Testis (tissue), 5 donors: Measurements from ENCODE around the gene LRRTM1. TPM values are rescaled to one million over a fixed set of nuclear protein-coding genes. Genes with fewer than 3 reads are reported as not detected.

Experiments
- DNase-seq: peaks from one replicate; pipeline ENCODE4 v3.0.0-alpha.2; 2019
- H3K27ac ChIP-seq, 2 donors: fragments of 200-600 bp; sonication (generic); one replicate each; pipeline ENCODE4 v1.5.1; 2019
- H3K27me3 ChIP-seq: fragments of 200-600 bp; sonication (generic); one replicate; pipeline ENCODE4 v1.5.1; 2019
- H3K36me3 ChIP-seq: fragments of 200-600 bp; sonication (generic); one replicate; pipeline ENCODE4 v1.5.1; 2017; ENCODE audit warnings: low read depth; ENCODE audit errors: missing control alignments
- H3K4me1 ChIP-seq: fragments of 200-600 bp; sonication (generic); one replicate; pipeline ENCODE4 v1.5.1; 2019
- H3K4me3 ChIP-seq, 2 donors: fragments of 200-600 bp; sonication (generic); one replicate each; pipeline ENCODE4 v1.5.1; 2017 to 2019
- H3K9me3 ChIP-seq: fragments of 200-600 bp; sonication (generic); one replicate; pipeline ENCODE4 v1.5.1; 2017
- CTCF ChIP-seq, 3 experiments: fragments of 450-650 bp in 2 of 3; fragments of 200-600 bp in 1 of 3; sonication (generic) in 1 of 3; IDR thresholded peaks; one replicate each; pipeline ENCODE4 v1.5.1; 2016 to 2019; ENCODE audit warnings: antibody characterized with exemption in 3 of 3, mild to moderate bottlenecking in 2 of 3, moderate library complexity in 1 of 3
- POLR2A ChIP-seq: fragments of 450-650 bp; IDR thresholded peaks from one replicate; pipeline ENCODE4 v1.6.1; 2017; ENCODE audit warnings: antibody characterized with exemption, mild to moderate bottlenecking, moderate library complexity
- WGBS, 2 donors: methylation state at CpG; one replicate each; pipeline ENCODE4 v1.1.5; 2018; 5-methylcytosine and 5-hydroxymethylcytosine counted together
- intact Hi-C: fragments of 100-400 bp; cut with DNase I; formaldehyde crosslinking; loops from one replicate; pipeline ENCODE4 v1.15.1; 2023; ENCODE audit warnings: low total_unique reads
- long read RNA-seq, 2 donors: transcript quantifications; one replicate each; lab custom pipeline, GENCODE V29; 2026
- polyA plus RNA-seq: library from polyadenylated mRNA; stranded (reverse); fragments of 350-450 nt; fragmentation: Illumina TruSeq; extraction: RNeasy Lipid Tissue Mini Kit (QIAGEN cat#74804); gene quantifications from one replicate; pipeline ENCODE4 v1.2.3, GENCODE V29; 2014; ENCODE audit warnings: low read depth, low replicate concordance; ENCODE audit not compliant: insufficient read depth
- total RNA-seq, 2 donors: library from RNA; depleted of rRNA; stranded (reverse); fragments of >200 nt; gene quantifications; one replicate each; pipeline ENCODE4 v1.2.3, GENCODE V29; 2016

Gene LRRTM1
- 1 to 10 TPM in 1 of 2 donors, under 1 TPM in 1; 0.68 to 1.2 TPM for total RNA-seq
- 1.1 TPM for polyA plus RNA-seq
- long read RNA-seq, donor 1, partial matches to known transcripts, result 0 of 1 reads
- long read RNA-seq, donor 1, other reads (novel, unspliced or antisense), result 0 of 1 reads
- long read RNA-seq, donor 2, partial matches to known transcripts, result 0 of 1 reads
- long read RNA-seq, donor 2, other reads (novel, unspliced or antisense), result 0 of 1 reads

- DNase-seq, result peak; percentile 31
- no peaks in the 10 kb centered on the region for H3K27me3 ChIP-seq
- TF ChIP-seq CTCF (IDR thresholded peaks at IDR 0.05) (no peak), POLR2A (no peak)
- peaks cover 3% of the 10 kb centered on the region for H3K4me1 ChIP-seq
- no peaks in the 10 kb centered on the region for H3K36me3 ChIP-seq
- WGBS, 2 donors, result 0 to 1% methylated on average over 27 to 64 of the region's 64 CpGs
- H3K27ac ChIP-seq, result no peak within 1 kb of the TSS
- intact Hi-C loops, result no loop called here
- H3K4me3 ChIP-seq, result peak within 1 kb of the TSS in 1 of 2 donors; percentile 20
- H3K9me3 ChIP-seq, result no peaks in the 10 kb centered on the region
Measured at GRCh38 chr2:80303909-80304837, at the start of gene LRRTM1. LRRTM1 (minus strand) TSS chr2:80304752; CDS start chr2:80303819, 933 bp downstream.

GRCh38 chr2:80351231-80351630 is 46.7 kb upstream of the LRRTM1 start:
- no peaks in the 10 kb centered on the region for H3K27me3 ChIP-seq
- H3K9me3 ChIP-seq, result no peaks in the 10 kb centered on the region
- intact Hi-C loops, result no loop called here
- H3K36me3 ChIP-seq, result no peaks in the 10 kb centered on the region
- DNase-seq, result no peak
- WGBS, 2 donors, result 94 to 96% methylated on average over 3 of the region's 3 CpGs
- H3K4me3 ChIP-seq, result no peak overlapping the region
- H3K4me1 ChIP-seq, result no peaks in the 10 kb centered on the region
- H3K27ac ChIP-seq, result no peak overlapping the region
- TF ChIP-seq POLR2A (no peak), CTCF (IDR thresholded peaks at IDR 0.05) (no peak)

- Histone ChIP-seq H3K36me3 (no peaks in the 10 kb centered on the region), H3K4me3 (no peak overlapping the region), H3K27me3 (no peaks in the 10 kb centered on the region), H3K27ac (no peak overlapping the region), H3K9me3 (no peaks in the 10 kb centered on the region), H3K4me1 (no peaks in the 10 kb centered on the region)
- intact Hi-C loops, result no loop called here
- no peak for DNase-seq
- TF ChIP-seq CTCF (IDR thresholded peaks at IDR 0.05) (no peak), POLR2A (no peak)
Measured at GRCh38 chr2:80348953-80349352, 44.4 kb upstream of the LRRTM1 start.

- TF ChIP-seq CTCF (IDR thresholded peaks at IDR 0.05) (no peak), POLR2A (no peak)
- 74 to 88% methylated on average over 1 of the region's 1 CpG for WGBS, 2 donors
- intact Hi-C loops, result no loop called here
- DNase-seq, result no peak
- Histone ChIP-seq H3K9me3 (no peaks in the 10 kb centered on the region), H3K27me3 (no peaks in the 10 kb centered on the region), H3K4me3 (no peak overlapping the region), H3K4me1 (no peaks in the 10 kb centered on the region), H3K27ac (no peak overlapping the region), H3K36me3 (no peaks in the 10 kb centered on the region)
Measured at GRCh38 chr2:80348078-80348477, 43.5 kb upstream of the LRRTM1 start.
